ENCODE results near the gene ZNF746. TPM values are rescaled to one million over a fixed set of nuclear protein-coding genes. Genes with fewer than 3 reads are reported as not detected.
"Not testable (repeated sequence)": the region's sequence is repeated elsewhere in the genome, so short reads cannot be mapped to it uniquely, and the experiment has no call there.

ZNF746 gene
- total RNA-seq, 1 donor from 2014 or later: 16.2 TPM

GRCh38 chr7:149498811-149499210, 1.2 kb upstream of the ZNF746 start:
- no peak for DNase-seq (ENCODE audit: low spot score)
- H3K4me1 Mint-ChIP-seq (ENCODE audit: low read depth): peaks cover 23% of the 10 kb centered on the region
- TF ChIP-seq, protein P1, sequence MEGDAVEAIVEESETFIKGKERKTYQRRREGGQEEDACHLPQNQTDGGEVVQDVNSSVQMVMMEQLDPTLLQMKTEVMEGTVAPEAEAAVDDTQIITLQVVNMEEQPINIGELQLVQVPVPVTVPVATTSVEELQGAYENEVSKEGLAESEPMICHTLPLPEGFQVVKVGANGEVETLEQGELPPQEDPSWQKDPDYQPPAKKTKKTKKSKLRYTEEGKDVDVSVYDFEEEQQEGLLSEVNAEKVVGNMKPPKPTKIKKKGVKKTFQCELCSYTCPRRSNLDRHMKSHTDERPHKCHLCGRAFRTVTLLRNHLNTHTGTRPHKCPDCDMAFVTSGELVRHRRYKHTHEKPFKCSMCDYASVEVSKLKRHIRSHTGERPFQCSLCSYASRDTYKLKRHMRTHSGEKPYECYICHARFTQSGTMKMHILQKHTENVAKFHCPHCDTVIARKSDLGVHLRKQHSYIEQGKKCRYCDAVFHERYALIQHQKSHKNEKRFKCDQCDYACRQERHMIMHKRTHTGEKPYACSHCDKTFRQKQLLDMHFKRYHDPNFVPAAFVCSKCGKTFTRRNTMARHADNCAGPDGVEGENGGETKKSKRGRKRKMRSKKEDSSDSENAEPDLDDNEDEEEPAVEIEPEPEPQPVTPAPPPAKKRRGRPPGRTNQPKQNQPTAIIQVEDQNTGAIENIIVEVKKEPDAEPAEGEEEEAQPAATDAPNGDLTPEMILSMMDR (IDR thresholded peaks at IDR 0.05): no peak
- peaks cover 4% of the 10 kb centered on the region for H3K36me3 Mint-ChIP-seq (ENCODE audit: low read depth)
- H3K27me3 Mint-ChIP-seq (ENCODE audit: low read depth): peaks cover 2% of the 10 kb centered on the region
- no peak overlapping the region for H3K27ac Mint-ChIP-seq (ENCODE audit: unreplicated experiment)
- H3K9me3 Mint-ChIP-seq (ENCODE audit: low read depth): no peaks in the 10 kb centered on the region
- no peak overlapping the region for H3K4me3 Mint-ChIP-seq (ENCODE audit: unreplicated experiment)

GRCh38 chr7:149496642-149497391, 792 bp downstream of the ZNF746 start:
- TF ChIP-seq, protein P1 (IDR thresholded peaks at IDR 0.05): no peak
- DNase-seq (ENCODE audit: low spot score): peak; percentile 81
- Mint-ChIP-seq H3K27me3 (ENCODE audit: low read depth) (no peaks in the 10 kb centered on the region), H3K27ac (ENCODE audit: unreplicated experiment) (peak overlapping the region; percentile 93), H3K4me1 (ENCODE audit: low read depth) (peaks cover 23% of the 10 kb centered on the region), H3K4me3 (ENCODE audit: unreplicated experiment) (peak overlapping the region; percentile 93), H3K36me3 (ENCODE audit: low read depth) (peaks cover 18% of the 10 kb centered on the region), H3K9me3 (ENCODE audit: low read depth) (no peaks in the 10 kb centered on the region)

GRCh38 chr7:149495785-149496641, 1.6 kb downstream of the ZNF746 start:
- H3K4me1 Mint-ChIP-seq (ENCODE audit: low read depth): peaks cover 23% of the 10 kb centered on the region
- peak overlapping the region; percentile 93 for H3K27ac Mint-ChIP-seq (ENCODE audit: unreplicated experiment)
- H3K4me3 Mint-ChIP-seq (ENCODE audit: unreplicated experiment): peak overlapping the region; percentile 93
- peaks cover 21% of the 10 kb centered on the region for H3K36me3 Mint-ChIP-seq (ENCODE audit: low read depth)
- no peak for DNase-seq (ENCODE audit: low spot score)
- TF ChIP-seq, protein P1 (IDR thresholded peaks at IDR 0.05): no peak
- no peaks in the 10 kb centered on the region for H3K9me3 Mint-ChIP-seq (ENCODE audit: low read depth)
- H3K27me3 Mint-ChIP-seq (ENCODE audit: low read depth): no peaks in the 10 kb centered on the region

DNA sequence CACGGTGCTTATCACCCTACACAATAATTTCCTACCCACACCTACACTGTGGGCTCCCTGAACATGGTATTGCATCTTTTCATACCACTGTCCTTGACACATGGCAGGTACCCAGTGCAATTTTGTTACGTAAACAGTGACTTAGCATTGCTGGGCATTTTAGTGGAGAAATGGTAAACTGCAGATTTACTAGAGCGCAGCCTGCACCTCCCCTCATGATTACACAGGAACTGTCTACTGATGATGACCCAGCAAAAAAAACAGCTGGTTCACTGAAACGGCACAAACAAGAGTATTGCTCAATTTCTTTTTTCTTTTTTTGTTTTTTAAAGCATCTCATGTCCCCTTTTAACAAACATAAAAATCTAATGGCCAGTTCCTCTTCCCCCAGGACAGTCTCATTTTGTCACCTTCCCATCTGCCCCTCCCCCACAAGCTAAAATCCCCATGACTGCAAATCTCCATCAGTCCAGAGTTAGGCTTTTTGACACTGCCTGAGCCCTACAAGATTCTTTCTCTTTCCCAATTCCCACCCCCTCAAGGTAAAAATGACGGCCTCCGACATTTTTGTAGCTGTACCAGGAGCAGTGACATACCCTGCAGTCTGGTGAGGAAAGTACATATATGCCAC, 2.8 kb downstream of the ZNF746 start:
- Mint-ChIP-seq H3K27ac (ENCODE audit: unreplicated experiment) (peak overlapping the region; percentile 69), H3K9me3 (ENCODE audit: low read depth) (no peaks in the 10 kb centered on the region), H3K4me3 (ENCODE audit: unreplicated experiment) (no peak overlapping the region), H3K36me3 (ENCODE audit: low read depth) (peaks cover 31% of the 10 kb centered on the region), H3K4me1 (ENCODE audit: low read depth) (peaks cover 23% of the 10 kb centered on the region), H3K27me3 (ENCODE audit: low read depth) (no peaks in the 10 kb centered on the region)
- TF ChIP-seq, protein P1 (IDR thresholded peaks at IDR 0.05): no peak
- no peak for DNase-seq (ENCODE audit: low spot score)

DNA sequence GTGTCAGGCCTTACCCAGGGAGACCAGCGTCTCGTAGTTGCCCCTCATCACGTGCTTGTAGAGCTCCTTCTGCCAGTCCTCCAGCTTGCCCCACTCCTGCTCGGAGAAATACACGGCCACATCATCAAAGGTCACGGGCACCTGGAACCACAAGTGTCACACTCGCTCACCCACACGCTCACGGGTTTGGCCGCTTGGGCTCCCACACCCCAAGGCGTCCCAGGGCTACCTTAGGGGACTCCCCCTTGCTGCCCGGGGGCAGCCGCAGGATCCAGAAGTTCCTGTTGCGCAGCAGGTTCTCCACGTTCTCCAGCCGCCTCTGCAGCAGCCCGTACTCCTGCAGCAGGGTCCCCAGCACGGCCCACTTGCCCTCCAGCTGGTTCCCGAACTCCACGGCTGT, 3.6 kb downstream of the ZNF746 start:
- H3K9me3 Mint-ChIP-seq (ENCODE audit: low read depth); H3K27me3 Mint-ChIP-seq (ENCODE audit: low read depth); DNase-seq (ENCODE audit: low spot score); H3K4me3 Mint-ChIP-seq (ENCODE audit: unreplicated experiment); H3K27ac Mint-ChIP-seq (ENCODE audit: unreplicated experiment): not testable (repeated sequence)
- H3K36me3 Mint-ChIP-seq (ENCODE audit: low read depth): peaks cover 37% of the 10 kb centered on the region
- peaks cover 23% of the 10 kb centered on the region for H3K4me1 Mint-ChIP-seq (ENCODE audit: low read depth)
